AG09309 (cell line): ENCODE data around the gene S1PR5.

ENCODE experiments used
- DNase-seq: peaks from one replicate; pipeline ENCODE4 v3.0.0-alpha.2; 2010; ENCODE audit warnings: low read depth
- H3K4me3 ChIP-seq: 2 replicates; pipeline ENCODE4 v1.5.1; 2011; ENCODE audit warnings: mild to moderate bottlenecking, low read depth, low read length, moderate library complexity; ENCODE audit not compliant: control insufficient read depth
- CTCF ChIP-seq: IDR thresholded peaks from 2 replicates; pipeline ENCODE4 v1.5.1; 2011; ENCODE audit warnings: mild to moderate bottlenecking, low read depth, low read length, inconsistent platforms; ENCODE audit not compliant: insufficient read depth, control insufficient read depth; ENCODE audit errors: missing control alignments

Gene S1PR5

GRCh38 chr19:10499550-10500246 lies 17.5 kb downstream of the S1PR5 start:
- H3K4me3 ChIP-seq: no peak overlapping the region
- no peak for DNase-seq
- no peak for TF ChIP-seq CTCF

- no peak overlapping the region for H3K4me3 ChIP-seq
- no peak for DNase-seq
- no peak for TF ChIP-seq CTCF
These were observed 19.9 kb downstream of the S1PR5 start for GRCh38 chr19:10497371-10497770.

- no peak for DNase-seq
- H3K4me3 ChIP-seq: no peak overlapping the region
- TF ChIP-seq CTCF: no peak
These were observed 25.7 kb downstream of the S1PR5 start for GRCh38 chr19:10491472-10492047.

- no peak for DNase-seq
- H3K4me3 ChIP-seq: no peak overlapping the region
- no peak for TF ChIP-seq CTCF
These were observed 30.7 kb downstream of the S1PR5 start for GRCh38 chr19:10486551-10486950.

GRCh38 chr19:10478903-10479384 lies 38.3 kb downstream of the S1PR5 start:
- peak; percentile 39 for TF ChIP-seq CTCF
- H3K4me3 ChIP-seq: peak overlapping the region; percentile 19
- DNase-seq: no peak

GRCh38 chr19:10478476-10478875 lies 38.8 kb downstream of the S1PR5 start:
- no peak for TF ChIP-seq CTCF
- no peak overlapping the region; the same call in 1 of the 2 replicates for H3K4me3 ChIP-seq

GRCh38 chr19:10474962-10475451 lies 42.2 kb downstream of the S1PR5 start:
- no peak for DNase-seq
- TF ChIP-seq CTCF: no peak
- H3K4me3 ChIP-seq: no peak overlapping the region

More at GRCh38 chr19:10478476-10478875, 38.8 kb downstream of the S1PR5 start:
- no peak for DNase-seq
